Thoracic aorta (tissue), 2 donors: Measurements from ENCODE around the gene OR2A5. TPM values are rescaled to one million over a fixed set of nuclear protein-coding genes. Genes with fewer than 3 reads are reported as not detected.

Source experiments
- ATAC-seq: fragments of 150-250 bp; one replicate; pipeline ENCODE4 v1.8.0; 2017; ENCODE audit warnings: low read depth; ENCODE audit not compliant: insufficient number of reproducible peaks, low FRiP score
- DNase-seq: peaks from one replicate; pipeline ENCODE4 v3.0.0-alpha.2; 2020; ENCODE audit warnings: low spot score
- H3K27ac ChIP-seq, 2 donors: fragments of 200-600 bp; sonication (generic); 1 replicate in 1 of 2; 2 replicates in 1 of 2; pipeline ENCODE4 v1.5.1; 2016; ENCODE audit warnings: mild to moderate bottlenecking in 2 of 2, moderate library complexity in 2 of 2
- H3K27me3 ChIP-seq: fragments of 200-600 bp; sonication (generic); replicated peaks from 2 replicates; pipeline ENCODE4 v1.6.0; 2016; ENCODE audit warnings: mild to moderate bottlenecking; ENCODE audit not compliant: insufficient read depth
- H3K36me3 ChIP-seq: fragments of 200-600 bp; sonication (generic); one replicate; pipeline ENCODE4 v1.5.1; 2016
- H3K4me1 ChIP-seq, 2 donors: fragments of 200-600 bp; sonication (generic); 1 replicate in 1 of 2; 2 replicates in 1 of 2; pipeline versions ENCODE4 v1.5.1 to v1.6.0; 2016; ENCODE audit warnings: low read depth in 2 of 2, mild to moderate bottlenecking in 1 of 2; ENCODE audit not compliant: control insufficient read depth in 1 of 2
- H3K4me3 ChIP-seq: fragments of 200-600 bp; sonication (generic); 2 replicates; pipeline ENCODE4 v1.5.1; 2016; ENCODE audit warnings: mild to moderate bottlenecking
- H3K9me3 ChIP-seq: fragments of 200-600 bp; sonication (generic); 2 replicates; pipeline ENCODE4 v1.5.1; 2016
- total RNA-seq, 2 donors: library from RNA; depleted of rRNA; stranded (reverse); fragments of >200 nt; gene quantifications; one replicate each; pipeline versions ENCODE4 v1.1.0 to v1.2.3, GENCODE V29; 2016
- TF ChIP-seq, protein P1 (sequence below): fragments of 200-600 bp; sonication (generic); IDR thresholded peaks from one replicate; pipeline ENCODE4 v1.5.1; 2019; ENCODE audit warnings: antibody characterized with exemption

Gene OR2A5
- total RNA-seq, 2 donors from 2014 or later, result not detected

GRCh38 chr7:144032985-144033709 is 15.6 kb upstream of the OR2A5 start:
- no peak overlapping the region for H3K27ac ChIP-seq
- TF ChIP-seq, protein P1, sequence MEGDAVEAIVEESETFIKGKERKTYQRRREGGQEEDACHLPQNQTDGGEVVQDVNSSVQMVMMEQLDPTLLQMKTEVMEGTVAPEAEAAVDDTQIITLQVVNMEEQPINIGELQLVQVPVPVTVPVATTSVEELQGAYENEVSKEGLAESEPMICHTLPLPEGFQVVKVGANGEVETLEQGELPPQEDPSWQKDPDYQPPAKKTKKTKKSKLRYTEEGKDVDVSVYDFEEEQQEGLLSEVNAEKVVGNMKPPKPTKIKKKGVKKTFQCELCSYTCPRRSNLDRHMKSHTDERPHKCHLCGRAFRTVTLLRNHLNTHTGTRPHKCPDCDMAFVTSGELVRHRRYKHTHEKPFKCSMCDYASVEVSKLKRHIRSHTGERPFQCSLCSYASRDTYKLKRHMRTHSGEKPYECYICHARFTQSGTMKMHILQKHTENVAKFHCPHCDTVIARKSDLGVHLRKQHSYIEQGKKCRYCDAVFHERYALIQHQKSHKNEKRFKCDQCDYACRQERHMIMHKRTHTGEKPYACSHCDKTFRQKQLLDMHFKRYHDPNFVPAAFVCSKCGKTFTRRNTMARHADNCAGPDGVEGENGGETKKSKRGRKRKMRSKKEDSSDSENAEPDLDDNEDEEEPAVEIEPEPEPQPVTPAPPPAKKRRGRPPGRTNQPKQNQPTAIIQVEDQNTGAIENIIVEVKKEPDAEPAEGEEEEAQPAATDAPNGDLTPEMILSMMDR, result no peak
- no peak for DNase-seq
- no peak for ATAC-seq
- no peaks in the 10 kb centered on the region for H3K27me3 ChIP-seq
- H3K36me3 ChIP-seq, result no peaks in the 10 kb centered on the region
- H3K4me3 ChIP-seq, result no peak overlapping the region
- H3K4me1 ChIP-seq, result no peaks in the 10 kb centered on the region
- no peaks in the 10 kb centered on the region for H3K9me3 ChIP-seq

DNA sequence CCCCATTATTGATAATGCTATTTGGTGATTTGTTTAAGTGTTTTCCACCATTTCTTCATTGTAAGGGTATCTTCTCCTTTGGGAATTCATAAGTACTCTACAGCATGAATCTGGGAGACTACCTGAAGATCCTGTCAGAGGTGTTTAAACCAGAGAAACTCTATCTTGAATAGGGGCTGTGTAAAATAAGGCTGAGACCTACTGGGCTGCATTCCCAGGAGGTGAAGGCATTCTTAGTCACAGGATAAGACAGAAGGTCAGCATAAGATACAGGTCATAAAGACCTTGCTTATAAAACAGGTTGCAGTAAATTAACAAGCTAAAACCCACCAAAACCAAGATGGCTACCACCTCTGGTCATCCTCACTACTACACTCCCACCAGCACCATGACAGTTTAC is 13.4 kb upstream of the OR2A5 start:
- Histone ChIP-seq H3K4me1 (no peaks in the 10 kb centered on the region), H3K4me3 (no peak overlapping the region), H3K9me3 (no peaks in the 10 kb centered on the region), H3K27ac (no peak overlapping the region), H3K36me3 (no peaks in the 10 kb centered on the region), H3K27me3 (no peaks in the 10 kb centered on the region)
- TF ChIP-seq, protein P1, result no peak
- no peak for DNase-seq
- no peak for ATAC-seq

GRCh38 chr7:144036302-144036885 is 12.4 kb upstream of the OR2A5 start:
- Histone ChIP-seq H3K27ac (no peak overlapping the region), H3K4me1 (no peaks in the 10 kb centered on the region), H3K4me3 (no peak overlapping the region), H3K27me3 (no peaks in the 10 kb centered on the region), H3K36me3 (no peaks in the 10 kb centered on the region), H3K9me3 (no peaks in the 10 kb centered on the region)
- DNase-seq, result no peak
- TF ChIP-seq, protein P1, result no peak
- no peak for ATAC-seq

- no peak overlapping the region for H3K4me3 ChIP-seq
- ATAC-seq (no peak), DNase-seq (no peak)
- no peaks in the 10 kb centered on the region for H3K9me3 ChIP-seq
- no peaks in the 10 kb centered on the region for H3K27me3 ChIP-seq
- H3K27ac ChIP-seq, result no peak overlapping the region
- TF ChIP-seq, protein P1, result no peak
- H3K4me1 ChIP-seq, result no peaks in the 10 kb centered on the region
- no peaks in the 10 kb centered on the region for H3K36me3 ChIP-seq
Measured at GRCh38 chr7:144037414-144038035, 11.2 kb upstream of the OR2A5 start.

DNA sequence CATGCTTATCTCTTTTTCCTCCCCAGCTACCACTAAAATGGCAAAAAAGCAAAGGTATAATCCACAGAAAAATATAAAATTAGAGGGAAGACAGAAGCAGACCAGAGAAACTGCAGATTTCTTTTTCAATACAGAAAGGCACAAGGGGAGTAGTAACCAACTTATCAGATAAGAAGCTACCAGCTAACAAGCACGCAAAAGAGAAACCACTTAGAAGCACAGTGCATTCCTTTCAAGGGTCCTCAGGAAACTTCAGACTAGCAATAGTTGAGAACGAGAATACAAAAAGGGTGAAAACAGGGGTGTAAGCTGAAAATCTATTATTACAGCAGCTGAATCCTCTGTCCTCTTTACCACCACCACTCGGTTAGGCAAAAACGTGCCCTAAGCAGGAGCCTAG is 9.9 kb upstream of the OR2A5 start:
- Histone ChIP-seq H3K27me3 (no peaks in the 10 kb centered on the region), H3K9me3 (no peaks in the 10 kb centered on the region), H3K4me3 (no peak overlapping the region), H3K27ac (no peak overlapping the region), H3K4me1 (no peaks in the 10 kb centered on the region), H3K36me3 (no peaks in the 10 kb centered on the region)
- TF ChIP-seq, protein P1, result no peak
- DNase-seq (no peak), ATAC-seq (no peak)
